HG03571 (cell line): ENCODE measurements around the gene PIP4K2A.

ENCODE experiments used
- ATAC-seq: cut with Tn5 transposase; IDR thresholded peaks from one replicate; pipeline ENCODE4 v1.9.1; 2021; ENCODE audit not compliant: unreplicated experiment

PIP4K2A gene

GRCh38 chr10:22643116-22643515, 71.3 kb downstream of the PIP4K2A start:
- ATAC-seq = no peak

GRCh38 chr10:22641743-22642142, 72.6 kb downstream of the PIP4K2A start:
- no peak for ATAC-seq

GRCh38 chr10:22640359-22640758, 74.0 kb downstream of the PIP4K2A start:
- no peak for ATAC-seq

GRCh38 chr10:22638863-22639262, 75.5 kb downstream of the PIP4K2A start:
- no peak for ATAC-seq

GRCh38 chr10:22637491-22637890, 76.9 kb downstream of the PIP4K2A start:
- ATAC-seq = no peak

- ATAC-seq = no peak
Measured at GRCh38 chr10:22635650-22636049, 78.7 kb downstream of the PIP4K2A start.

GRCh38 chr10:22634606-22635459, 79.5 kb downstream of the PIP4K2A start:
- no peak for ATAC-seq

GRCh38 chr10:22634093-22634492, 80.3 kb downstream of the PIP4K2A start:
- no peak for ATAC-seq

GRCh38 chr10:22633528-22633927, 80.8 kb downstream of the PIP4K2A start:
- no peak for ATAC-seq

- no peak for ATAC-seq
Measured at GRCh38 chr10:22633106-22633505, 81.3 kb downstream of the PIP4K2A start.

GRCh38 chr10:22631646-22632278, 82.6 kb downstream of the PIP4K2A start:
- no peak for ATAC-seq

GRCh38 chr10:22631185-22631584, 83.2 kb downstream of the PIP4K2A start:
- no peak for ATAC-seq

GRCh38 chr10:22630234-22631174, 83.9 kb downstream of the PIP4K2A start:
- ATAC-seq = peak; percentile 76

GRCh38 chr10:22629852-22630233, 84.5 kb downstream of the PIP4K2A start:
- no peak for ATAC-seq

GRCh38 chr10:22629126-22629525, 85.3 kb downstream of the PIP4K2A start:
- no peak for ATAC-seq

GRCh38 chr10:22628309-22628708, 86.1 kb downstream of the PIP4K2A start:
- ATAC-seq = no peak

- no peak for ATAC-seq
Measured at GRCh38 chr10:22626784-22627183, 87.6 kb downstream of the PIP4K2A start.

- no peak for ATAC-seq
Measured at GRCh38 chr10:22625516-22626290, 88.7 kb downstream of the PIP4K2A start.

- ATAC-seq = no peak
Measured at GRCh38 chr10:22624287-22624738, 90.1 kb downstream of the PIP4K2A start.

- no peak for ATAC-seq
Measured at GRCh38 chr10:22623633-22624253, 90.6 kb downstream of the PIP4K2A start.
